ENCODE results near the gene RPS2.

Gene RPS2

GRCh38 chr16:1998852-1999801 lies 34.5 kb upstream of the RPS2 start:
- DNase-seq: no peak

GRCh38 chr16:1998360-1998835 lies 33.8 kb upstream of the RPS2 start:
- DNase-seq: no peak

GRCh38 chr16:1997494-1998359 lies 33.1 kb upstream of the RPS2 start:
- no peak for DNase-seq

- no peak for DNase-seq
Observed at GRCh38 chr16:1993731-1994131, 29.1 kb upstream of the RPS2 start.

GRCh38 chr16:1992704-1993317 lies 28.2 kb upstream of the RPS2 start:
- no peak for DNase-seq

GRCh38 chr16:1991948-1992703 lies 27.5 kb upstream of the RPS2 start:
- peak; percentile 97 to 99 (median 98) for DNase-seq

GRCh38 chr16:1991588-1991947 lies 26.9 kb upstream of the RPS2 start:
- no peak for DNase-seq

GRCh38 chr16:1991135-1991551 lies 26.5 kb upstream of the RPS2 start:
- DNase-seq: no peak

- DNase-seq: no peak
Observed at GRCh38 chr16:1990351-1991134, 25.9 kb upstream of the RPS2 start.

GRCh38 chr16:1990101-1990350 lies 25.4 kb upstream of the RPS2 start:
- DNase-seq: no peak

GRCh38 chr16:1989209-1990100 lies 24.8 kb upstream of the RPS2 start, which contains the start of gene SYNGR3:
Gene SYNGR3, plus strand, starts transcription at chr16:1989970. Its CDS starts 133 bp downstream, at chr16:1990103.
- no peak for DNase-seq

- DNase-seq: no peak
Observed at GRCh38 chr16:1987198-1987597, 22.6 kb upstream of the RPS2 start.

- DNase-seq: no peak
Observed at GRCh38 chr16:1985466-1986150, 21.0 kb upstream of the RPS2 start.

GRCh38 chr16:1984347-1985225 lies 20.0 kb upstream of the RPS2 start:
- DNase-seq: no peak

GRCh38 chr16:1983544-1984346 lies 19.1 kb upstream of the RPS2 start, which contains the start of gene GFER:
Gene GFER, plus strand, starts transcription at chr16:1984193. Its CDS starts 26 bp downstream, at chr16:1984219.
- peak; percentile 34 to 59 (median 44) for DNase-seq

GRCh38 chr16:1982991-1983543 lies 18.4 kb upstream of the RPS2 start:
- DNase-seq: no peak

GRCh38 chr16:1982013-1982433 lies 17.4 kb upstream of the RPS2 start:
- no peak for DNase-seq

GRCh38 chr16:1981398-1981836 lies 16.8 kb upstream of the RPS2 start, which contains the start of gene NOXO1:
Gene NOXO1, minus strand, starts transcription at chr16:1981469. Its CDS starts 290 bp downstream, at chr16:1981179.
- no peak for DNase-seq

Measured in activated CD4-positive, CD25-positive, alpha-beta regulatory T cell (primary cell).